ENCODE results near the gene CLIC4. TPM values are rescaled to one million over a fixed set of nuclear protein-coding genes. Genes with fewer than 3 reads are reported as not detected.
A peak's percentile ranks its signal among the peaks of the same experiment; 100 is the strongest.

CLIC4 gene
- total and polyA plus RNA-seq, 10 of the 15 experiments (the other 5 are each of a cell fraction or from before 2014, with no cell fraction given) = 20.4 to 107 (median 69.6) TPM

GRCh38 chr1:24727501-24728216 lies 17.6 kb upstream of the CLIC4 start (continued):
- TF ChIP-seq ZNF207 (IDR thresholded peaks at IDR 0.05; ENCODE audit: borderline replicate concordance) = no peak
- no peak for TF ChIP-seq TARDBP (IDR thresholded peaks at IDR 0.05; ENCODE audit: borderline replicate concordance)
- no peak for TF ChIP-seq YBX1 (IDR thresholded peaks at IDR 0.05)
- no peak for TF ChIP-seq SUPT20H (IDR thresholded peaks at IDR 0.05; ENCODE audit: borderline replicate concordance, control insufficient read depth, low read depth, low read length)
- TF ChIP-seq MYB (IDR thresholded peaks at IDR 0.05; ENCODE audit: borderline replicate concordance, low read depth, low read length) = no peak
- peak in 1 of 2 experiments; percentile 25; a peak in 1 of 4 replicates for TF ChIP-seq ETV6 (conservative IDR thresholded peaks at IDR 0.05 in 1 of 2, IDR thresholded peaks at IDR 0.05 in 1 of 2; ENCODE audit: borderline replicate concordance in 1 of 2, low read depth in 1 of 2)
- TF ChIP-seq RBBP5 (conservative IDR thresholded peaks at IDR 0.05) = no peak
- TF ChIP-seq NRF1 (conservative IDR thresholded peaks at IDR 0.05; ENCODE audit: low read depth, low read length) = no peak
- TF ChIP-seq HCFC1 (IDR thresholded peaks at IDR 0.05; ENCODE audit: low read length) = no peak
- no peak for TF ChIP-seq TAF1 (IDR thresholded peaks at IDR 0.05; ENCODE audit: borderline replicate concordance, low read depth, low read length)
- no peak for TF ChIP-seq NR2F1 (conservative IDR thresholded peaks at IDR 0.05)
- TF ChIP-seq CREM (IDR thresholded peaks at IDR 0.05; ENCODE audit: low read depth) = 0 out of 2 replicates have a peak, but pooled peaks have one; percentile 27
- peak; percentile 62 for TF ChIP-seq PBX3 (IDR thresholded peaks at IDR 0.05; ENCODE audit: insufficient replicate concordance, low read depth, low read length)
- TF ChIP-seq PRDM15 (CRISPR knock-in tag; IDR thresholded peaks at IDR 0.05) = no peak
- TF ChIP-seq YY1 (IDR thresholded peaks at IDR 0.05; ENCODE audit: low read depth, low read length) = no peak
- TF ChIP-seq TCF12 (IDR thresholded peaks at IDR 0.05; ENCODE audit: low read depth, low read length) = peak; percentile 95
- TF ChIP-seq ZBTB4 (CRISPR knock-in tag; IDR thresholded peaks at IDR 0.05) = no peak
- no peak for TF ChIP-seq NFYA (IDR thresholded peaks at IDR 0.05; ENCODE audit: borderline replicate concordance, low read depth, low read length)
- TF ChIP-seq ESRRA (IDR thresholded peaks at IDR 0.05; ENCODE audit: low read length) = no peak
- no peak for TF ChIP-seq PML (IDR thresholded peaks at IDR 0.05; ENCODE audit: low read length)
- peak; percentile 96 for TF ChIP-seq IKZF1 (conservative IDR thresholded peaks at IDR 0.05)
- TF ChIP-seq RB1 (IDR thresholded peaks at IDR 0.05; ENCODE audit: borderline replicate concordance) = no peak
